Measurements from ENCODE around the gene KRTAP2-4. TPM values are rescaled to one million over a fixed set of nuclear protein-coding genes. Genes with fewer than 3 reads are reported as not detected.

Gene KRTAP2-4
- total and polyA plus RNA-seq, 2 of the 13 experiments (the other 11 are each of a cell fraction or from before 2014, with no cell fraction given) = not detected

DNA sequence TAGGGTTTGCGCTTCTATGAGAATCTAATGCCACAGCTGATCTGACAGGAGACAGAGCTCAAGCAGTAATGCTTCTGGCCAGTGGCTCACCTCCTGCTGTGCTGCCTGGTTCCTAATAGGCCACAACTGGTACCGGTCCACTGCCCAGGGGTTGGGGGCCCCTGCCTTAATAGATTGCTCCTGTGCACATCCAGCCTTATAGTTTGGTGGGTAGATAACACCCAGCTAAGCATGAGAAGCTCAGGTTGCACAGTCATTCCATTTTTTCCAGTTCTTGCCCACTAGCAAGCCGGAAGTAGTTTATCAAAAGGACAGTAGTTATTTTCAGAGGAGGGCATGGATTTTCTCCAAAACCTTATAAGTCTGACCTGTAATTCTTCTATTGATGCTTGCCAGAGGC lies 46.3 kb downstream of the KRTAP2-4 start:
- no peak overlapping the region for H3K27ac ChIP-seq (ENCODE audit: extremely low read length, insufficient read depth, low read length)
- H3K4me1 ChIP-seq (ENCODE audit: insufficient read depth, low read length) = peaks cover 34% of the 10 kb centered on the region
- H3K4me3 ChIP-seq (replicated peaks in 1 of 3; ENCODE audit: insufficient read depth in 1 of 3, low read depth in 2 of 3, low read length in 3 of 3) = no peak overlapping the region
- ATAC-seq = no peak
- H3K9ac ChIP-seq (ENCODE audit: insufficient read depth, low read depth, low read length) = no peak overlapping the region
- H2AFZ ChIP-seq (ENCODE audit: low read length) = no peak overlapping the region
- no peak overlapping the region for H3K4me2 ChIP-seq (ENCODE audit: low read depth, low read length)
- ChIA-PET POLR2A (interaction anchor here (1.3 kb wide), 1 partner anchor 10 kb away, joined by 4 read pairs; no protein-coding TSS in a partner anchor), CTCF (ENCODE audit: low intra/inter-chr PET ratio, low total read pairs) (no interaction called here)
- no peaks in the 10 kb centered on the region for H3K36me3 ChIP-seq (replicated peaks in 1 of 2; ENCODE audit: control insufficient read depth in 1 of 2, insufficient read depth in 2 of 2, low read length in 2 of 2)
- no peaks in the 10 kb centered on the region; the same call in 1 of the 2 replicates for H3K9me3 ChIP-seq (ENCODE audit: low read length)
- in situ Hi-C loops (cut with HindIII; ENCODE audit: extremely low pct_ligation_motif_present, low pct_unique_long_range_greater_than_20kb) = no loop called here
- no peak for DNase-seq (ENCODE audit: low spot score)
- intact Hi-C loops (cut with micrococcal nuclease; ENCODE audit: unreplicated experiment) = no loop called here
- TF ChIP-seq, protein P1, sequence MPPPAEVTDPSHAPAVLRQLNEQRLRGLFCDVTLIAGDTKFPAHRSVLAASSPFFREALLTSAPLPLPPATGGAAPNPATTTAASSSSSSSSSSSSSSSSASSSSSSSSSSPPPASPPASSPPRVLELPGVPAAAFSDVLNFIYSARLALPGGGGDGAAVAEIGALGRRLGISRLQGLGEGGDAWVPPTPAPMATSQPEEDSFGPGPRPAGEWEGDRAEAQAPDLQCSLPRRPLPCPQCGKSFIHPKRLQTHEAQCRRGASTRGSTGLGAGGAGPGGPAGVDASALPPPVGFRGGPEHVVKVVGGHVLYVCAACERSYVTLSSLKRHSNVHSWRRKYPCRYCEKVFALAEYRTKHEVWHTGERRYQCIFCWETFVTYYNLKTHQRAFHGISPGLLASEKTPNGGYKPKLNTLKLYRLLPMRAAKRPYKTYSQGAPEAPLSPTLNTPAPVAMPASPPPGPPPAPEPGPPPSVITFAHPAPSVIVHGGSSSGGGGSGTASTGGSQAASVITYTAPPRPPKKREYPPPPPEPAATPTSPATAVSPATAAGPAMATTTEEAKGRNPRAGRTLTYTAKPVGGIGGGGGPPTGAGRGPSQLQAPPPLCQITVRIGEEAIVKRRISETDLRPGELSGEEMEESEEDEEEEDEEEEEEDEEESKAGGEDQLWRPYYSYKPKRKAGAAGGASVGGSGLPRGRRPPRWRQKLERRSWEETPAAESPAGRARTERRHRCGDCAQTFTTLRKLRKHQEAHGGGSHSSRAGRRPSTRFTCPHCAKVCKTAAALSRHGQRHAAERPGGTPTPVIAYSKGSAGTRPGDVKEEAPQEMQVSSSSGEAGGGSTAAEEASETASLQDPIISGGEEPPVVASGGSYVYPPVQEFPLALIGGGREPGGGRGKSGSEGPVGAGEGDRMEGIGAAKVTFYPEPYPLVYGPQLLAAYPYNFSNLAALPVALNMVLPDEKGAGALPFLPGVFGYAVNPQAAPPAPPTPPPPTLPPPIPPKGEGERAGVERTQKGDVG (CRISPR knock-in tag; IDR thresholded peaks at IDR 0.05; ENCODE audit: borderline replicate concordance) = no peak
- TF ChIP-seq, protein P2, sequence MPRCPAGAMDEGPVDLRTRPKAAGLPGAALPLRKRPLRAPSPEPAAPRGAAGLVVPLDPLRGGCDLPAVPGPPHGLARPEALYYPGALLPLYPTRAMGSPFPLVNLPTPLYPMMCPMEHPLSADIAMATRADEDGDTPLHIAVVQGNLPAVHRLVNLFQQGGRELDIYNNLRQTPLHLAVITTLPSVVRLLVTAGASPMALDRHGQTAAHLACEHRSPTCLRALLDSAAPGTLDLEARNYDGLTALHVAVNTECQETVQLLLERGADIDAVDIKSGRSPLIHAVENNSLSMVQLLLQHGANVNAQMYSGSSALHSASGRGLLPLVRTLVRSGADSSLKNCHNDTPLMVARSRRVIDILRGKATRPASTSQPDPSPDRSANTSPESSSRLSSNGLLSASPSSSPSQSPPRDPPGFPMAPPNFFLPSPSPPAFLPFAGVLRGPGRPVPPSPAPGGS (CRISPR knock-in tag; IDR thresholded peaks at IDR 0.05) = no peak
- TF ChIP-seq ZNF136 (CRISPR knock-in tag; IDR thresholded peaks at IDR 0.05; ENCODE audit: low read depth) = no peak
- TF ChIP-seq ZNF326 (CRISPR knock-in tag; IDR thresholded peaks at IDR 0.05; ENCODE audit: borderline replicate concordance) = no peak
- TF ChIP-seq MTA1 (CRISPR knock-in tag; IDR thresholded peaks at IDR 0.05; ENCODE audit: borderline replicate concordance) = no peak
- TF ChIP-seq PTBP1 (IDR thresholded peaks at IDR 0.05; ENCODE audit: low read depth, low read length, poor library complexity, severe bottlenecking) = no peak
- TF ChIP-seq SIN3A (IDR thresholded peaks at IDR 0.05; ENCODE audit: borderline replicate concordance, low read depth, low read length) = no peak
- TF ChIP-seq STAT5B (CRISPR knock-in tag; IDR thresholded peaks at IDR 0.05) = no peak
- no peak for TF ChIP-seq MLLT10 (CRISPR knock-in tag; IDR thresholded peaks at IDR 0.05)
- no peak for TF ChIP-seq ZNF749 (CRISPR knock-in tag; IDR thresholded peaks at IDR 0.05; ENCODE audit: borderline replicate concordance)
- TF ChIP-seq, protein P3, sequence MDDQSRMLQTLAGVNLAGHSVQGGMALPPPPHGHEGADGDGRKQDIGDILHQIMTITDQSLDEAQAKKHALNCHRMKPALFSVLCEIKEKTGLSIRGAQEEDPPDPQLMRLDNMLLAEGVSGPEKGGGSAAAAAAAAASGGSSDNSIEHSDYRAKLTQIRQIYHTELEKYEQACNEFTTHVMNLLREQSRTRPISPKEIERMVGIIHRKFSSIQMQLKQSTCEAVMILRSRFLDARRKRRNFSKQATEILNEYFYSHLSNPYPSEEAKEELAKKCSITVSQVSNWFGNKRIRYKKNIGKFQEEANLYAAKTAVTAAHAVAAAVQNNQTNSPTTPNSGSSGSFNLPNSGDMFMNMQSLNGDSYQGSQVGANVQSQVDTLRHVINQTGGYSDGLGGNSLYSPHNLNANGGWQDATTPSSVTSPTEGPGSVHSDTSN (CRISPR knock-in tag; IDR thresholded peaks at IDR 0.05; ENCODE audit: borderline replicate concordance) = no peak
- TF ChIP-seq ZNF234 (CRISPR knock-in tag; conservative IDR thresholded peaks at IDR 0.05) = no peak
- TF ChIP-seq FLYWCH1 (CRISPR knock-in tag; IDR thresholded peaks at IDR 0.05) = no peak
- TF ChIP-seq HMG20A (CRISPR knock-in tag; IDR thresholded peaks at IDR 0.05; ENCODE audit: borderline replicate concordance) = no peak
- H3K27me3 ChIP-seq (ENCODE audit: control insufficient read depth in 1 of 2, insufficient read depth in 2 of 2, low read length in 2 of 2) = no peaks in the 10 kb centered on the region
- no TSS peak for BruUV-seq (replicated peaks)
- no peaks in the 10 kb centered on the region for H3K79me2 ChIP-seq (ENCODE audit: insufficient read depth, low read length)
- FAIRE-seq = no peak
- 96% methylated on average over 3 of the region's 3 CpGs for WGBS (ENCODE audit: low lambda C conversion rate)
- no peaks in the 10 kb centered on the region for H4K20me1 ChIP-seq (ENCODE audit: insufficient read depth, low read length)

All from HepG2 (cell line).